IMR-90 (cell line): ENCODE results near the gene TRPM3.

Source experiments
- BHLHE40 ChIP-seq: fragments of 150-350 bp; IDR thresholded peaks from 2 replicates; pipeline ENCODE4 v1.6.1; 2016; ENCODE audit warnings: mild to moderate bottlenecking, low read depth, low read length
- CHD1 ChIP-seq: IDR thresholded peaks from 2 replicates; pipeline ENCODE4 v1.6.1; 2012; ENCODE audit warnings: low read depth, low read length, improper control_type of control experiment
- MAZ ChIP-seq: IDR thresholded peaks from 2 replicates; pipeline ENCODE4 v1.6.1; 2012; ENCODE audit warnings: low read depth, mild to moderate bottlenecking, low read length, improper control_type of control experiment, moderate library complexity, borderline replicate concordance
- POLR2A ChIP-seq: IDR thresholded peaks from 2 replicates; pipeline ENCODE4 v1.6.1; 2012; ENCODE audit warnings: mild to moderate bottlenecking, low read depth, low read length
- RAD21 ChIP-seq: IDR thresholded peaks from 2 replicates; pipeline ENCODE4 v1.6.1; 2012; ENCODE audit warnings: low read length, improper control_type of control experiment
- RCOR1 ChIP-seq: IDR thresholded peaks from 2 replicates; pipeline ENCODE4 v1.6.1; 2012; ENCODE audit warnings: mild to moderate bottlenecking, low read length, improper control_type of control experiment; ENCODE audit not compliant: insufficient replicate concordance
- RFX5 ChIP-seq: IDR thresholded peaks from 2 replicates; pipeline ENCODE4 v1.8.0; 2012; ENCODE audit warnings: low read depth, mild to moderate bottlenecking, low read length, moderate library complexity
- TF ChIP-seq, protein P1 (sequence below): conservative IDR thresholded peaks from 2 replicates; pipeline ENCODE4 v1.5.1; 2012; ENCODE audit warnings: mild to moderate bottlenecking, low read depth, low read length, improper control_type of control experiment

DNA sequence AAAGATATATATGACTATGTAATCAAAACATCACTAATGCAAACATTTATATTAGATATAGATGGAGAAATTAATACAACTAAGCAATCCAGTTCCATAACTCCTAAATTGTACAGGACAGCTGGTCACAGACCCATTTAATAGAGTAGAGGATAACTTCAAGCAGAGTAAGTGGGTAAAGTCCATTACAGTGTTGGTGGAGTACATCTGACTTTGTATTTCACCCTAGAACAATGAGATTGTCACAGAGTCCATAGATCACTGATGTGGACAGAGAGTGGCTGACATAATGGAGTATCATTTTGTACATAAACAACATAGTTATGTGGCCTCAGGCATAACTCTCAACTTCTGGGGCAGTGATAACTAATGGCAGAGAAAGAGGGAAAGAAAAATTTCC is 439.1 kb downstream of the TRPM3 start:
- no peak for TF ChIP-seq MAZ
- no peak for TF ChIP-seq RFX5
- no peak for TF ChIP-seq POLR2A
- TF ChIP-seq, protein P1, sequence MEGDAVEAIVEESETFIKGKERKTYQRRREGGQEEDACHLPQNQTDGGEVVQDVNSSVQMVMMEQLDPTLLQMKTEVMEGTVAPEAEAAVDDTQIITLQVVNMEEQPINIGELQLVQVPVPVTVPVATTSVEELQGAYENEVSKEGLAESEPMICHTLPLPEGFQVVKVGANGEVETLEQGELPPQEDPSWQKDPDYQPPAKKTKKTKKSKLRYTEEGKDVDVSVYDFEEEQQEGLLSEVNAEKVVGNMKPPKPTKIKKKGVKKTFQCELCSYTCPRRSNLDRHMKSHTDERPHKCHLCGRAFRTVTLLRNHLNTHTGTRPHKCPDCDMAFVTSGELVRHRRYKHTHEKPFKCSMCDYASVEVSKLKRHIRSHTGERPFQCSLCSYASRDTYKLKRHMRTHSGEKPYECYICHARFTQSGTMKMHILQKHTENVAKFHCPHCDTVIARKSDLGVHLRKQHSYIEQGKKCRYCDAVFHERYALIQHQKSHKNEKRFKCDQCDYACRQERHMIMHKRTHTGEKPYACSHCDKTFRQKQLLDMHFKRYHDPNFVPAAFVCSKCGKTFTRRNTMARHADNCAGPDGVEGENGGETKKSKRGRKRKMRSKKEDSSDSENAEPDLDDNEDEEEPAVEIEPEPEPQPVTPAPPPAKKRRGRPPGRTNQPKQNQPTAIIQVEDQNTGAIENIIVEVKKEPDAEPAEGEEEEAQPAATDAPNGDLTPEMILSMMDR: no peak
- TF ChIP-seq CHD1: no peak
- no peak for TF ChIP-seq RAD21
- no peak for TF ChIP-seq RCOR1
- TF ChIP-seq BHLHE40: no peak
